Measurements from ENCODE around the gene MGAT5B.
A peak's percentile ranks its signal among the peaks of the same experiment; 100 is the strongest.
"Not testable (repeated sequence)": the region's sequence is repeated elsewhere in the genome, so short reads cannot be mapped to it uniquely, and the experiment has no call there.

MGAT5B gene

GRCh38 chr17:76972046-76972641 is 103.9 kb downstream of the MGAT5B start:
- DNase-seq (ENCODE audit: low read depth in 1 of 2, low spot score in 1 of 2), result no peak

- no peak for DNase-seq (ENCODE audit: low read depth in 1 of 2, low spot score in 1 of 2)
These were observed 104.8 kb downstream of the MGAT5B start for GRCh38 chr17:76973040-76973439.

GRCh38 chr17:76974721-76975120 is 106.5 kb downstream of the MGAT5B start:
- DNase-seq (ENCODE audit: low read depth in 1 of 2, low spot score in 1 of 2), result no peak

GRCh38 chr17:76978050-76978449 is 109.8 kb downstream of the MGAT5B start:
- DNase-seq (ENCODE audit: low read depth in 1 of 2, low spot score in 1 of 2), result not testable (repeated sequence)

GRCh38 chr17:76981545-76982295 is 113.5 kb downstream of the MGAT5B start:
- no peak for DNase-seq (ENCODE audit: low read depth in 1 of 2, low spot score in 1 of 2)

- no peak for DNase-seq (ENCODE audit: low read depth in 1 of 2, low spot score in 1 of 2)
These were observed 114.3 kb downstream of the MGAT5B start for GRCh38 chr17:76982408-76983074.

GRCh38 chr17:76983075-76983775 is 115.0 kb downstream of the MGAT5B start:
- no peak for DNase-seq (ENCODE audit: low read depth in 1 of 2, low spot score in 1 of 2)

GRCh38 chr17:76986365-76986764 is 118.2 kb downstream of the MGAT5B start:
- DNase-seq (ENCODE audit: low read depth in 1 of 2, low spot score in 1 of 2), result no peak

- DNase-seq (ENCODE audit: low read depth in 1 of 2, low spot score in 1 of 2), result no peak
These were observed 119.4 kb downstream of the MGAT5B start for GRCh38 chr17:76987486-76988093.

GRCh38 chr17:76988796-76989195 is 120.6 kb downstream of the MGAT5B start:
- DNase-seq (ENCODE audit: low read depth in 1 of 2, low spot score in 1 of 2), result no peak

- DNase-seq (ENCODE audit: low read depth in 1 of 2, low spot score in 1 of 2), result no peak
These were observed 121.3 kb downstream of the MGAT5B start for GRCh38 chr17:76989519-76989918.

GRCh38 chr17:76992891-76993290 is 124.7 kb downstream of the MGAT5B start:
- no peak for DNase-seq (ENCODE audit: low read depth in 1 of 2, low spot score in 1 of 2)

- no peak for DNase-seq (ENCODE audit: low read depth in 1 of 2, low spot score in 1 of 2)
These were observed 125.4 kb downstream of the MGAT5B start for GRCh38 chr17:76993651-76994050.

GRCh38 chr17:76994237-76994637 is 126.0 kb downstream of the MGAT5B start:
- DNase-seq (ENCODE audit: low read depth in 1 of 2, low spot score in 1 of 2), result no peak

- no peak for DNase-seq (ENCODE audit: low read depth in 1 of 2, low spot score in 1 of 2)
These were observed 127.3 kb downstream of the MGAT5B start for GRCh38 chr17:76995387-76996105.

GRCh38 chr17:76996741-76997694 is 128.8 kb downstream of the MGAT5B start:
- DNase-seq (ENCODE audit: low read depth in 1 of 2, low spot score in 1 of 2), result no peak

GRCh38 chr17:76997981-76998531 is 129.9 kb downstream of the MGAT5B start:
- DNase-seq (ENCODE audit: low read depth in 1 of 2, low spot score in 1 of 2), result peak in 1 of 2 donors; percentile 38

GRCh38 chr17:76998839-76999238 is 130.6 kb downstream of the MGAT5B start:
- DNase-seq (ENCODE audit: low read depth in 1 of 2, low spot score in 1 of 2), result no peak
